Fibroblast of gingiva (primary cell): Measurements from ENCODE around the gene CNPPD1.
A peak's percentile ranks its signal among the peaks of the same experiment; 100 is the strongest.

Experiments used
- DNase-seq: peaks from one replicate; pipeline ENCODE4 v3.0.0-alpha.2; 2011; ENCODE audit warnings: low read depth

CNPPD1 gene

GRCh38 chr2:219176818-219177551 is at the start of gene CNPPD1:
CNPPD1 (minus strand) TSS chr2:219176925; CDS start chr2:219176828, 97 bp downstream.
- DNase-seq: peak; percentile 83

- DNase-seq: no peak
Observed at GRCh38 chr2:219225350-219225749, 48.6 kb upstream of the CNPPD1 start.

GRCh38 chr2:219223831-219224610 is 47.3 kb upstream of the CNPPD1 start:
- DNase-seq: no peak

- DNase-seq: no peak
Observed at GRCh38 chr2:219221957-219222518, 45.3 kb upstream of the CNPPD1 start.

- DNase-seq: no peak
Observed at GRCh38 chr2:219220652-219221402, 44.1 kb upstream of the CNPPD1 start.

GRCh38 chr2:219219784-219220532 is 43.2 kb upstream of the CNPPD1 start:
- DNase-seq: no peak

GRCh38 chr2:219218732-219219701 is 42.3 kb upstream of the CNPPD1 start, which contains the start of gene ABCB6:
ABCB6 (minus strand) TSS chr2:219218958; CDS start chr2:219218673, 285 bp downstream.
- DNase-seq: peak; percentile 96

- DNase-seq: no peak
Observed at GRCh38 chr2:219218217-219218731, 41.5 kb upstream of the CNPPD1 start.

GRCh38 chr2:219216535-219216915 is 39.8 kb upstream of the CNPPD1 start:
- no peak for DNase-seq

- DNase-seq: no peak
Observed at GRCh38 chr2:219215871-219216534, 39.3 kb upstream of the CNPPD1 start.

GRCh38 chr2:219214786-219215185 is 38.1 kb upstream of the CNPPD1 start:
- no peak for DNase-seq

GRCh38 chr2:219214141-219214540 is 37.4 kb upstream of the CNPPD1 start:
- DNase-seq: no peak

- DNase-seq: no peak
Observed at GRCh38 chr2:219213486-219214071, 36.9 kb upstream of the CNPPD1 start.

GRCh38 chr2:219213026-219213415 is 36.3 kb upstream of the CNPPD1 start:
- DNase-seq: no peak

GRCh38 chr2:219210886-219211362 is 34.2 kb upstream of the CNPPD1 start:
- DNase-seq: no peak

GRCh38 chr2:219210196-219210885 is 33.6 kb upstream of the CNPPD1 start:
- no peak for DNase-seq

- no peak for DNase-seq
Observed at GRCh38 chr2:219209236-219210195, 32.8 kb upstream of the CNPPD1 start.
